ENCODE data around the gene P3H1.
"Not testable (repeated sequence)": the region's sequence is repeated elsewhere in the genome, so short reads cannot be mapped to it uniquely, and the experiment has no call there.

DNA sequence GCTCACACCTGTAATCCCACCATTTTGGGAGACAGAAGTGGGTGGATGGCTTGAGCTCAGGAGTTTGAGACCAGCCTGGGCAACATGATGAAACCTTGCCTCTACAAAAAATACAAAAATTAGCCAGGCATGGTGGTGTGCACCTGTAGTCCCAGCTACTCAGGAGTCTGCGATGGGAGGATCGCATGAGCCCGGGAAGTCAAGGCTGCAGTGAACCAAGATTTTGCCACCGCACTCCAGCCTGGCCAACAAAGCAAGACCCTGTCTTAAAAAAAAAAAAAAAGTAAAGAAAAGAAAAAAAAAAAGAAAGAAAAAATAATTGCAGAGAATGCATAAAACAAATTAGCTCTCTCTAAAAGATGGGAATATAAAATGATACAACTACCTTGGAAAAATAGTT, 41.0 kb downstream of the P3H1 start:
- TF ChIP-seq CTCF (IDR thresholded peaks at IDR 0.05; ENCODE audit: insufficient read depth, low read length); SPI1 (IDR thresholded peaks at IDR 0.05; ENCODE audit: borderline replicate concordance, low read depth); POLR2AphosphoS5 (IDR thresholded peaks at IDR 0.05; ENCODE audit: low read depth): not testable (repeated sequence)
- TF ChIP-seq, protein P1, sequence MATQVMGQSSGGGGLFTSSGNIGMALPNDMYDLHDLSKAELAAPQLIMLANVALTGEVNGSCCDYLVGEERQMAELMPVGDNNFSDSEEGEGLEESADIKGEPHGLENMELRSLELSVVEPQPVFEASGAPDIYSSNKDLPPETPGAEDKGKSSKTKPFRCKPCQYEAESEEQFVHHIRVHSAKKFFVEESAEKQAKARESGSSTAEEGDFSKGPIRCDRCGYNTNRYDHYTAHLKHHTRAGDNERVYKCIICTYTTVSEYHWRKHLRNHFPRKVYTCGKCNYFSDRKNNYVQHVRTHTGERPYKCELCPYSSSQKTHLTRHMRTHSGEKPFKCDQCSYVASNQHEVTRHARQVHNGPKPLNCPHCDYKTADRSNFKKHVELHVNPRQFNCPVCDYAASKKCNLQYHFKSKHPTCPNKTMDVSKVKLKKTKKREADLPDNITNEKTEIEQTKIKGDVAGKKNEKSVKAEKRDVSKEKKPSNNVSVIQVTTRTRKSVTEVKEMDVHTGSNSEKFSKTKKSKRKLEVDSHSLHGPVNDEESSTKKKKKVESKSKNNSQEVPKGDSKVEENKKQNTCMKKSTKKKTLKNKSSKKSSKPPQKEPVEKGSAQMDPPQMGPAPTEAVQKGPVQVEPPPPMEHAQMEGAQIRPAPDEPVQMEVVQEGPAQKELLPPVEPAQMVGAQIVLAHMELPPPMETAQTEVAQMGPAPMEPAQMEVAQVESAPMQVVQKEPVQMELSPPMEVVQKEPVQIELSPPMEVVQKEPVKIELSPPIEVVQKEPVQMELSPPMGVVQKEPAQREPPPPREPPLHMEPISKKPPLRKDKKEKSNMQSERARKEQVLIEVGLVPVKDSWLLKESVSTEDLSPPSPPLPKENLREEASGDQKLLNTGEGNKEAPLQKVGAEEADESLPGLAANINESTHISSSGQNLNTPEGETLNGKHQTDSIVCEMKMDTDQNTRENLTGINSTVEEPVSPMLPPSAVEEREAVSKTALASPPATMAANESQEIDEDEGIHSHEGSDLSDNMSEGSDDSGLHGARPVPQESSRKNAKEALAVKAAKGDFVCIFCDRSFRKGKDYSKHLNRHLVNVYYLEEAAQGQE (IDR thresholded peaks at IDR 0.05; ENCODE audit: insufficient replicate concordance, low read depth): not testable (repeated sequence)
